ENCODE measurements around the gene STXBP3.

The STXBP3 gene

GRCh38 chr1:108816049-108816893, 69.8 kb downstream of the STXBP3 start:
- TF ChIP-seq CTCF (IDR thresholded peaks at IDR 0.05), result no peak
- peak overlapping the region; percentile 75 to 88 for H3K27ac ChIP-seq
- H3K4me3 ChIP-seq, result peak overlapping the region; percentile 58
- DNase-seq (ENCODE audit: low spot score), result peak; percentile 88

- Histone ChIP-seq H3K4me3 (peak overlapping the region; percentile 58), H3K27ac (peak overlapping the region; percentile 75 to 88)
- DNase-seq (ENCODE audit: low spot score), result no peak
- no peak for TF ChIP-seq CTCF (IDR thresholded peaks at IDR 0.05)
Observed at GRCh38 chr1:108817016-108817415, 70.5 kb downstream of the STXBP3 start.

GRCh38 chr1:108817811-108818210, 71.3 kb downstream of the STXBP3 start:
- TF ChIP-seq CTCF (IDR thresholded peaks at IDR 0.05), result no peak
- no peak for DNase-seq (ENCODE audit: low spot score)
- Histone ChIP-seq H3K27ac (peak overlapping the region in 1 of 2 donors; percentile 38), H3K4me3 (no peak overlapping the region)

GRCh38 chr1:108819878-108820277, 73.4 kb downstream of the STXBP3 start:
- DNase-seq (ENCODE audit: low spot score), result no peak
- Histone ChIP-seq H3K27ac (no peak overlapping the region), H3K4me3 (no peak overlapping the region)
- TF ChIP-seq CTCF (IDR thresholded peaks at IDR 0.05), result no peak

- Histone ChIP-seq H3K27ac (no peak overlapping the region), H3K4me3 (no peak overlapping the region)
- TF ChIP-seq CTCF (IDR thresholded peaks at IDR 0.05), result no peak
- no peak for DNase-seq (ENCODE audit: low spot score)
Observed at GRCh38 chr1:108823632-108824031, 77.2 kb downstream of the STXBP3 start.

GRCh38 chr1:108824051-108824450, 77.6 kb downstream of the STXBP3 start:
- TF ChIP-seq CTCF (IDR thresholded peaks at IDR 0.05), result no peak
- no peak for DNase-seq (ENCODE audit: low spot score)
- Histone ChIP-seq H3K4me3 (no peak overlapping the region), H3K27ac (no peak overlapping the region)

- Histone ChIP-seq H3K4me3 (no peak overlapping the region), H3K27ac (no peak overlapping the region)
- no peak for DNase-seq (ENCODE audit: low spot score)
- TF ChIP-seq CTCF (IDR thresholded peaks at IDR 0.05), result no peak
Observed at GRCh38 chr1:108826081-108826635, 79.7 kb downstream of the STXBP3 start.

Measured in coronary artery (tissue), 2 donors.